SIG-M5 treated with dmso at 0.1 percent for 504 hours (cell line): ENCODE measurements around the gene RSAD2.
"Not testable (repeated sequence)": the region's sequence is repeated elsewhere in the genome, so short reads cannot be mapped to it uniquely, and the experiment has no call there.

Source experiments
- DNase-seq: peaks from one replicate; lab custom pipeline; 2025; ENCODE audit not compliant: unreplicated experiment; lab: John Stamatoyannopoulos, UW

Gene RSAD2

GRCh38 chr2:6896930-6897759 is 19.6 kb downstream of the RSAD2 start:
- no peak for DNase-seq

- DNase-seq = not testable (repeated sequence)
These were observed 25.0 kb downstream of the RSAD2 start for GRCh38 chr2:6902581-6902980.

- DNase-seq = no peak
These were observed 28.1 kb downstream of the RSAD2 start for GRCh38 chr2:6905668-6906067.

- no peak for DNase-seq
These were observed 28.7 kb downstream of the RSAD2 start for GRCh38 chr2:6906165-6906741.

GRCh38 chr2:6908291-6908690 is 30.7 kb downstream of the RSAD2 start:
- no peak for DNase-seq

GRCh38 chr2:6909431-6910385 is 32.1 kb downstream of the RSAD2 start:
- DNase-seq = peak; percentile 16

GRCh38 chr2:6911721-6912120 is 34.1 kb downstream of the RSAD2 start:
- DNase-seq = no peak

GRCh38 chr2:6913415-6914157 is 36.0 kb downstream of the RSAD2 start:
- no peak for DNase-seq

GRCh38 chr2:6914828-6915227 is 37.3 kb downstream of the RSAD2 start:
- no peak for DNase-seq

GRCh38 chr2:6915399-6915798 is 37.8 kb downstream of the RSAD2 start:
- no peak for DNase-seq

GRCh38 chr2:6916224-6916623 is 38.6 kb downstream of the RSAD2 start:
- DNase-seq = no peak

GRCh38 chr2:6916736-6917070 is 39.1 kb downstream of the RSAD2 start:
- DNase-seq = no peak

GRCh38 chr2:6917071-6917760 is 39.6 kb downstream of the RSAD2 start, which contains the start of gene RNF144A:
Gene RNF144A (plus strand): TSS chr2:6917412. CDS start chr2:6996927, 79,515 bp downstream.
- DNase-seq = no peak

GRCh38 chr2:6917761-6918421 is 40.3 kb downstream of the RSAD2 start:
- no peak for DNase-seq

GRCh38 chr2:6919901-6920742 is 42.5 kb downstream of the RSAD2 start:
- DNase-seq = no peak

GRCh38 chr2:6920743-6921064 is 43.1 kb downstream of the RSAD2 start:
- DNase-seq = no peak

- no peak for DNase-seq
These were observed 43.8 kb downstream of the RSAD2 start for GRCh38 chr2:6921321-6921922.

- no peak for DNase-seq
These were observed 44.7 kb downstream of the RSAD2 start for GRCh38 chr2:6922201-6922656.
